ENCODE results near the gene UBE2C.

Gene UBE2C

DNA sequence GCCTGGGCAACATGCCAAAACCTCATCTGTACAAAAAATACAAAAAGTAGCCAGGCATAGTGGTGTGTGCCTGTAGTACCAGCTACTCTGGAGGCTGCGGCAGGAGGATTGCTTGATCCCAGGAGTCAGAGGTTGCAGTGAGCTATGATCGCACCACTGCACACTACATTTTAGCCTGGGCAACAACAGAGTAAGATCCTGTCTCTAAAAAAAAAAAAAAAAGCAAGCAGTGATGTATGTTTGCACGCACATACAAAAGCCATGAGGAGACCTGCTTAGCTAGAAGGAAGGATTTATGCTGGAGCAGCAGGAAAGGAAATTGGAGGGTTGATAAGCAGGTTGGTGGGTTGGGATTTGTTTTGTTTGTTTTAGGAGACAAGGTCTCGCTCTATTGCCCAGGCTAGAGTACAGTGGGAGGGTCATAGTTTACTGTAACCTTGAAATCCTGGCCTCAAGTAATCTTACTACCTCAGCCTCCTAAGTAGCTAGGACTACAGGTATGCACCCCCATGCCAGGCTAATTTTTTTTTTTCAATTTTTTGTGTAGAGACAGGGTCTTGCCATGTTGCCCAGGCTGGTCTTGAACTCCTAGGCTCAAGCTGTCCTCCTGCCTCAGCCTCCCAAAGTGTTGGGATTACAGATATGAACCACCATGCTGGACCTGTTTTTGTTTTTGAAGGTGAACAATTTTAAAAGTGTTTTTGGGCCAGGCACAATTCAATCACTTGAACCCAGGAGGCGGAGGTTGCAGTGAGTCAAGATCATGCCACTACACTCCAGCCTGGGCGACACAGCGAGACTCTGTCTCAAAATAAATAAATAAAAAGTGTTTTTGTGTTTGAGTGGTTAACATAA is 49.0 kb downstream of the UBE2C start:
- DNase-seq, result no peak

DNA sequence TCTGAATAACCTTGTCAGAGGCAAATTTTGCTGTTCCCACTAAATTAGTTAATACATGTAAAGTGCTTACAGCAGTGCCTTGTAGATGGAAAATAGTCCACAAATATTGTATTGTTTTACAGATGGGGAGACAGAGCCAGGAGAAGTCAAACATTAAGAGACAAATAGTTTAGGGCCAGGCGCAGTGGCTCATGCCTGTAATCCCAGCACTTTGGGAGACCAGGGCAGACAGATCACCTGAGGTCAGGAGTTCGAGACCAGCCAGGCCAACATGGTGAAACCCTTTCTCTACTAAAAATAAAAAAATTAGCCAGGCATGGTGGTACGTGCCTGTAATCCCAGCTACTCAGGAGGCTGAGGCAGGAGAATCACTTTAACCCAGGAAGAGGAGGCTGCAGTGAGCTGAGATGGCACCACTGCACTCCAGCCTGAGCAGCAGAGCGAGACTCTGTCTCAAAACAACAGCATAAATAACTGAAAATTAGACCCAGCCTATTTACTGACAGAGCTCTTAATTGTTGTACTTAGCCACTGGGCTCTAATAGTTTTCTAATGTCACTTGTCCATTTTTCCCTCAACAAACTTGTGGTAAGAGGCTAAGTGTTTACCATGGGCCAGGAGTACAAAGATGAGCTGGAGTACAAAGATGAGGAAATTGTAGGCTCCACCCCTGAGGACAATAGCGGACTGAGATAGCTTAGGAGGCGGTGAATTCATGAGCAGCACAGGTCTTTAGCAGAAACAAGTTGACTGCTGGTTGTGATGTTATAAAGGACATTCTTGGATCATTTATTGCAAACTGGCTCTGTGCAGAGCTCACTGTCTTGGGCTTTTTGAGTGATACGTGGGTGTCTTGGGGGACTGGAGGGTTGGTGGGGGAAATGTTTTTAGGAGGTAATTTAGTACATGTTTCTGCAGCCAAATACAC is 51.4 kb downstream of the UBE2C start:
- no peak for DNase-seq

DNA sequence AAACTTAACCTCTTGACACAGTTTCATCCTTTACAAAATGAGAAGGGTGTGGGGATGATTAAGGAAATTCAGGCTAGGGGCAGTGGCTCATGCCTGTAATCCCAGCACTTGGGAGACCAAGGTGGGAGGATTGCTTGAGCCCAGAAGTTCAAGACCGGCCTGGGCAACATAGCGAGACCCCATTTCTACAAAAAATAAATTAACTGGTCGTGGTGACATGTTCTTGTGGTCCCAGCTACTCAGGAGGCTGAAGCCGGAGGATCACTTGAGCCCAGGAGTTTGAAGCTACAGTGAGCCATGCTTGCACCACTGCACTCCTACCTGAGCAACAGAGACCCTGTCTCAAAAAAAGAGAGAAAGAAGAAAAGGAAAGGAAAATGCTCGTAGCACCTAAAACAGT is 54.0 kb downstream of the UBE2C start:
- no peak for DNase-seq
